Measurements from ENCODE around the gene GRID2. TPM values are rescaled to one million over a fixed set of nuclear protein-coding genes. Genes with fewer than 3 reads are reported as not detected.

Gene GRID2
- polyA plus RNA-seq, 3 donors from 2014 or later, result not detected

DNA sequence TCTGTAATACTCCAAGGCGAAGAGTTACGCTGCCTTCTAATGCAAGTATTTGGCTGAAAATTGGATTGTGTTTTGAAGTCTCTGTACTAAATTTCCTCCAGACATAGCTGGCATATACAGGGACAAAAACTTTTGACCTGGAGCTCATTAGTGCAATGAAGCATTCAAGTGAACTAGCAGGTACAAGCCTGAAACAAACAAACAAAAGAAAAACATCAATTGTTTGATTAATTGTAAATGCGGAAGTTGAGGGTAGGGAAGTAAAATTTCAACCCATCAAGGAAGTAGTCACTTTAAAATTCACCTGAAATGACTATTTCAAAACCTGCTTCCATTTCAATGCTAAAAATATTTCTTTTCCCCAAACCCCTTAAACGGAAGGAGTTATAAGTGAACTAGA, 1008.5 kb downstream of the GRID2 start:
- DNase-seq, result no peak
- Mint-ChIP-seq H3K4me1 (no peaks in the 10 kb centered on the region), H3K27me3 (ENCODE audit: low read depth in 3 of 3) (peaks cover 0 to 1% (median 0%) of the 10 kb centered on the region in 3 donors), H3K9me3 (peaks cover 4 to 31% (median 10%) of the 10 kb centered on the region in 6 donors), H3K4me3 (no peak overlapping the region), H3K36me3 (no peaks in the 10 kb centered on the region), H3K27ac (no peak overlapping the region)

DNA sequence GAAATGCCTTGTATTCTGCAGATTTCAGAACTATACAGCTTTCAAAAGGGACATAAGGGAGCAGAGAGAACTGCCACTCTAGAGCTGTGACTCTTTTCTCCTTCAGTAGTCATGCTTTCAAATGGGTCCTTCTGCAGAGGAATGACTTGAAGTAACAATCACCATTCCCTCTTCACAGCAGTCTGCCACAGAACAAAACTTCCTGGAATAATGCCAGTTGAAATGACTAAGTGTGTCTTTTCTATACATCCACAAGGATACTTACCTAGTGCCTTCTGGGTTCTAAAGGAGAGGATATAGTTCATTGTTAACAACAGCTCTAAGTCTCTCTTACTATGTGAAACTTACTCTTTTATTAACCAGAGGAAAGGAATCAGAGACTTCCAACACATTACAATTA, 1009.4 kb downstream of the GRID2 start:
- H3K4me3 Mint-ChIP-seq, result no peak overlapping the region

DNA sequence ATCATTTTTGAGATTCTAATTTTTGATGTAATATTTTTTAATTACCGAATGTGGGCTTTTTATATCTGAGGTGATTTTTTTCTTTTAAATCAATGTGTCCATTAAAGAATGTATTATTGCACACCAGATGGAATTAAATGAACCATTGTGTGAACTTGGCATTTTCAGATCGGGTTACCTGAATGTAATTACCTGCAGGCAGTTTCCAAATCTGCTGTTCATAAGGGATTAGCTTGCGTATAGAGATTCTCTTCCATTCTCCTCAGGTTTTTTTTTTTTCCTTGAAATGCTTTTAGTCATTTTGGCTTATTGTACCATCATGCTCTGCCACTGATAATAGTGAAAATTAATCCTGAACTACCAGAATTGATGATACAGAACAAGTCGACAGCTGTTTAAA, 1013.3 kb downstream of the GRID2 start:
- no peaks in the 10 kb centered on the region for H3K27me3 Mint-ChIP-seq (ENCODE audit: low read depth in 3 of 3)
- peaks cover 2 to 33% (median 7%) of the 10 kb centered on the region in 6 donors for H3K9me3 Mint-ChIP-seq
- no peaks in the 10 kb centered on the region for H3K4me1 Mint-ChIP-seq
- no peak for DNase-seq
- no peak overlapping the region for H3K4me3 Mint-ChIP-seq
- no peak overlapping the region for H3K27ac Mint-ChIP-seq
- H3K36me3 Mint-ChIP-seq, result no peaks in the 10 kb centered on the region

More for the DNA sequence above, 1009.4 kb downstream of the GRID2 start:
- no peaks in the 10 kb centered on the region for H3K4me1 Mint-ChIP-seq
- H3K27me3 Mint-ChIP-seq (ENCODE audit: low read depth in 3 of 3), result peaks cover 0 to 1% (median 0%) of the 10 kb centered on the region in 3 donors
- no peak overlapping the region for H3K27ac Mint-ChIP-seq
- no peaks in the 10 kb centered on the region for H3K36me3 Mint-ChIP-seq
- peaks cover 4 to 30% (median 9%) of the 10 kb centered on the region in 6 donors for H3K9me3 Mint-ChIP-seq
- no peak for DNase-seq

DNA sequence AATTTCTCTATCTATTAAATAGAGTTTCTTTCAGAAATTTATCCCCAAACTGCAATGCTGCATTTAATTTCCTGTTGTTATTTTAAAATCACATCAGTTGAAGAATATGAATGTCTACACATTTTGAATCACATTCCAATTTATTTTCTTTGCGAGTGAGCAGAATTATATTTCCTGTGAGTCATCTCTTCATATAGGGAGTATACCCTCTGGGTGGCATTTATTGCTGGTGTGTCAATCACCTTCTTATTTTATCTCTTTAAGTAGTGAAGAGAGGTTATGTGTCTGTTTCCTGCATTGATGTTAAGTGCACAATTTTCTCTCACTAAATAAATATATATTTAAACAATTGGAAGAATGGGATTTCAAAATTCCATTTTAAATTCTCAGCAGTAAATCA, 1013.8 kb downstream of the GRID2 start:
- Mint-ChIP-seq H3K27me3 (ENCODE audit: low read depth in 3 of 3) (no peaks in the 10 kb centered on the region), H3K4me1 (no peaks in the 10 kb centered on the region), H3K36me3 (no peaks in the 10 kb centered on the region), H3K9me3 (peaks cover 2 to 33% (median 7%) of the 10 kb centered on the region in 6 donors), H3K27ac (no peak overlapping the region), H3K4me3 (no peak overlapping the region)
- no peak for DNase-seq

DNA sequence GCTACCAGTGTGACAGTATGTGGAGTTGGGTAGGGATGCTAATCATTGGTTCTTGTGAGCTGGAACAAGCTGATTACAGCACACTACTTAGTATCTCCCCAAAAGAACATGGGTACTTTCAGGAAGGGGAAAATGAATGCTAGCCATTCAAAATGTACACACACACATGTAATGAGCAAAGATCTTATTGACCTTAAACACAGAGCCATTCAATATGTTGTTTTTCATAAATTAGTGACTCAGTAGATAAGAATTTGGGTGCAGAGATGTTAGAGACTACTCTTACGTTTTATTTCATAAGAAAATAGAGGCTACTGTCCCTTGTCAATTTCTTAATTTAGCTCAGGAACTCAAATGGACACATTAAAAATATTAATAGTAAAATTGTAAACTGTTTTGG, 1015.3 kb downstream of the GRID2 start:
- Mint-ChIP-seq H3K4me1 (no peaks in the 10 kb centered on the region), H3K4me3 (no peak overlapping the region), H3K27ac (no peak overlapping the region), H3K36me3 (no peaks in the 10 kb centered on the region), H3K27me3 (ENCODE audit: low read depth in 3 of 3) (no peaks in the 10 kb centered on the region), H3K9me3 (peaks cover 2 to 37% (median 16%) of the 10 kb centered on the region in 6 donors)
- DNase-seq, result no peak

DNA sequence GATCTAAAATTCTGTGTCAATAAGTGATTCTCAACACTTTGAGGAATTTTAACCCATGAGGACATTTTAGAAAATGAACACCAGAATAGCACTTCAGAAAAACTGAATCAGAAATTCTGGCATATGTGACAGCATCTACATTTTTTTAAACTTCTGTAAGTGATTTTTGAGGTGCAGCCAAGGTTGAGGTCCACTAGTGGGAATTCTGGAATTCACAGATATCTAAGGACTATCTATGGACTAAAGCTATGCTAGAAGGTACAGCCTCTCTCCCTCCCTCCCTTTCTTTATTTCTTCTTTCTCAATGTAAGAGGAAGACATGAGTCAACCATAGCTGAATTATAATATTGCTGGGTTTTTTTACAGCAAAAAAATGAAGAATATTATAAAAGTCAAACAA, 1016.6 kb downstream of the GRID2 start:
- H3K27me3 Mint-ChIP-seq (ENCODE audit: low read depth in 3 of 3), result peaks cover 0 to 4% (median 0%) of the 10 kb centered on the region in 3 donors
- H3K4me3 Mint-ChIP-seq, result no peak overlapping the region
- no peak for DNase-seq

DNA sequence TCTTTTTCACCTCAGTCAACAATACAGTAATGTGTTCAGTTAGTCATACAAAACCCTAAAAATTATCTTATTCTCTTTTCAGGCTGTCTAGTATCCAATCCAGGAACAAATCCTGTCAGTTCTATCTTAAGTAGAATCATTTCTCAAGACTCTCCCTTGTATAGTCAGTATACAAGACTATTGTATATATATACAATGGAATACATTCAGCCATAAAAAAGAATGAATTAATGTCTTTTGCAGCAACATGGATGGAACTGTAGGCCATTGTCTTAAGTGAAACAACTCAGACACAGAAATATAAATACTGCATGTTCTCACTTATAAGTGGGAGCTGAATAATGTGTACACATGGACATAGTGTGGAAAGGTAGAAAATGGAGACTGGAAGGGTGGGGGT, 1023.6 kb downstream of the GRID2 start:
- peaks cover 18 to 47% (median 29%) of the 10 kb centered on the region in 6 donors for H3K9me3 Mint-ChIP-seq

More for the DNA sequence above, 1016.6 kb downstream of the GRID2 start:
- H3K27ac Mint-ChIP-seq, result no peak overlapping the region
- H3K9me3 Mint-ChIP-seq, result peaks cover 3 to 39% (median 24%) of the 10 kb centered on the region in 6 donors
- H3K36me3 Mint-ChIP-seq, result no peaks in the 10 kb centered on the region
- H3K4me1 Mint-ChIP-seq, result no peaks in the 10 kb centered on the region

DNA sequence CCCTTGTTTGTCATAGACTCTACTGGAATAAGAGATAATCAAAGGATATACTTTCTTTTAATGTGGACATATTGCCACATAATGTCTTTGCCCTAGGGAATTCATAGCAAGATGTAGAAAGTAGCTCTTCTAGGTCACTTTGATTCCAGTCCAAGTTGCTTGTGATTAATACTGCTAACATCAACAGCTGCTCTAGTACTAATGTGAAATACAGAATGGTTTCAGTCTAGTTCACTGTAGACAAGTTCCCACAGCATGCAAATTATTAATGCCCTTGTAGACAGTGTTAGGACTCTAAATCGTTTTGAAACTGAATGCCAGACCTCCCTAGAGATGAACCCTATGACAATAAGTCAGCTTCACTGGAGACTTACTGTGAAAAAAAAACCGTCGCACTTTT, 1030.2 kb downstream of the GRID2 start:
- Mint-ChIP-seq H3K9me3 (peaks cover under 1 to 34% (median 15%) of the 10 kb centered on the region in 6 donors), H3K4me3 (no peak overlapping the region), H3K27me3 (ENCODE audit: low read depth in 3 of 3) (no peaks in the 10 kb centered on the region), H3K36me3 (no peaks in the 10 kb centered on the region), H3K27ac (no peak overlapping the region), H3K4me1 (no peaks in the 10 kb centered on the region)
- no peak for DNase-seq

More for the DNA sequence above, 1023.6 kb downstream of the GRID2 start:
- DNase-seq, result no peak
- Mint-ChIP-seq H3K27ac (no peak overlapping the region), H3K36me3 (no peaks in the 10 kb centered on the region), H3K4me1 (no peaks in the 10 kb centered on the region), H3K27me3 (ENCODE audit: low read depth in 3 of 3) (peaks cover 0 to 4% (median 1%) of the 10 kb centered on the region in 3 donors), H3K4me3 (no peak overlapping the region)

DNA sequence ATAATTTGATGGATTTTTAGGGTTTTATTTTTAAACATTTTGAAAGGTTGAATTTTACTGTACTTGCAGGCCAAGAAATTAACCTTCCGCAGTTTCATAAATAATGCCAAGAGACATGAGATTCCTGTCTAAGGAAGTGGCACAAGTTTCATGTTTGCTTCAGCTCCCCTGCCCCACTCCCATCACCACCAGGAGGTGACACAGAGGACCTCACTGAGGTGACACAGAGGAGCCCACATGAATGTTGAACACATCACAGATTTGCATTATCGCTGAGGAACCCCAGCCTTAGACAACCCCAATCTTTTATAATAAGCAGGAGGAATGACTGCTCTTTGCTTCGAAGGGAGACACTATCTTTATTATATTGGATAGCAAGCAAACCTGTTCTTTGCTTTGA, 1033.4 kb downstream of the GRID2 start:
- peaks cover 0 to 3% (median 0%) of the 10 kb centered on the region in 3 donors for H3K27me3 Mint-ChIP-seq (ENCODE audit: low read depth in 3 of 3)

DNA sequence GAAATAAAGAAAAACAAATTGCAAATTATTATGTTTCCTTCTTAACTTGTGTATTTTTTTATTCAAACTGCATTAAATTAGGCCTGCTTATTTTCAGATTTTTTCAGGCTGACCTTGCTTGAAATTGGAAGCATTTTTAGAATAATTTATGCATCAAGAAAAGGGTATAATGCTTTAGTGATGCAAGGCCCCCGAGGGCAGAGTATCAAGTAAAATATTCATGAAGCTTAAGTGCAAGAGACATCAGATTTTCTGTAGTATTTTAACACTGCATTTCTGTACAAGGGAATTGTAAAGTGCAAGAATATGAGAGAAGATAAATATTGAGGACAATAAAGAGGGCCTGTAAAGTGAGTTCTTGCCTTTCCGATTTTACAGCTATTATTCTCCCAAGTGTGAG, 1039.0 kb downstream of the GRID2 start:
- Mint-ChIP-seq H3K36me3 (no peaks in the 10 kb centered on the region), H3K27ac (no peak overlapping the region), H3K4me3 (no peak overlapping the region), H3K4me1 (no peaks in the 10 kb centered on the region), H3K27me3 (ENCODE audit: low read depth in 3 of 3) (peaks cover 0 to 3% (median 0%) of the 10 kb centered on the region in 3 donors), H3K9me3 (peaks cover 7 to 40% (median 10%) of the 10 kb centered on the region in 6 donors)
- no peak for DNase-seq

More for the DNA sequence above, 1033.4 kb downstream of the GRID2 start:
- H3K4me3 Mint-ChIP-seq, result no peak overlapping the region
- no peaks in the 10 kb centered on the region for H3K4me1 Mint-ChIP-seq
- H3K36me3 Mint-ChIP-seq, result no peaks in the 10 kb centered on the region
- no peak overlapping the region for H3K27ac Mint-ChIP-seq
- DNase-seq, result no peak
- H3K9me3 Mint-ChIP-seq, result peaks cover 5 to 43% (median 16%) of the 10 kb centered on the region in 6 donors

DNA sequence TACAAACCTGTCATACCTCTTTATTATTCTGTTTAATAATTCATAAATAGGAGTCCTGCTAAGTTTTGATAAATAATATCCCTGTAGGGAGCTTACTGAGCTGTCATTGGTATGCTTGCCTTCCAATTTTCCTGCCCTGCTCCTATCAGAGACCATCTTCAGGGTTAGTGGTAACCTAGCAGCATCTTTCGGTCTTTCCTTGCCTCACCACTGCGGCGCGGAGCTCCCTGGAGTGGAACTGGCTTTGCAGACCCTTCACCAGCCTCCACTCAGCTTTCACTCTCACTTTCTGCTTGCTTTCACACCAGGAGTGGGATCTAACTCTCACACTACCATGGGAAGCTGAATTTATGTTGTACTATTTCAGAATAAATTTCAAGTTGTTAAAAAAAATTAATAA, 1043.1 kb downstream of the GRID2 start:
- DNase-seq, result no peak
- no peak overlapping the region for H3K27ac Mint-ChIP-seq
- no peak overlapping the region for H3K4me3 Mint-ChIP-seq
- no peaks in the 10 kb centered on the region for H3K4me1 Mint-ChIP-seq
- H3K36me3 Mint-ChIP-seq, result no peaks in the 10 kb centered on the region
- H3K27me3 Mint-ChIP-seq (ENCODE audit: low read depth in 3 of 3), result peaks cover 0 to 2% (median 0%) of the 10 kb centered on the region in 3 donors
- H3K9me3 Mint-ChIP-seq, result peaks cover 4 to 37% (median 9%) of the 10 kb centered on the region in 6 donors

DNA sequence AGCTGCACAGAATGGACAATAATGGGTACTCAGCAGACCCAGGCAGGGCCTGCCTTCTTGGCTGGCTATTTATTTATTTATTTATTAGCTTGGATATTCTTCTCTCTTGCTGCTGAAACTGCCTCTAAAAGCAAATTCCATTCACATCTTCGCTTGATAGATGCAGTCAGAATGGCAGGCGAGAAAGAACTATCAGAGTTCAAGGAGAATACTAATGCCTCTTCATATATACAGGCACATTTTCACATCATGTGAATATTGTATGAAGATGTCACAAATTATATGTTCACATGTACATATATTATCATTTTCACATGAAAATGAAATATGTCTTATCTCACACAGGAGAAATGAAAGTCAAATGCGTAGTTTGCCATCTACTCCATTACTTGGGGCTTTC, 1045.1 kb downstream of the GRID2 start:
- H3K36me3 Mint-ChIP-seq, result no peaks in the 10 kb centered on the region
- DNase-seq, result no peak
- H3K4me3 Mint-ChIP-seq, result no peak overlapping the region

DNA sequence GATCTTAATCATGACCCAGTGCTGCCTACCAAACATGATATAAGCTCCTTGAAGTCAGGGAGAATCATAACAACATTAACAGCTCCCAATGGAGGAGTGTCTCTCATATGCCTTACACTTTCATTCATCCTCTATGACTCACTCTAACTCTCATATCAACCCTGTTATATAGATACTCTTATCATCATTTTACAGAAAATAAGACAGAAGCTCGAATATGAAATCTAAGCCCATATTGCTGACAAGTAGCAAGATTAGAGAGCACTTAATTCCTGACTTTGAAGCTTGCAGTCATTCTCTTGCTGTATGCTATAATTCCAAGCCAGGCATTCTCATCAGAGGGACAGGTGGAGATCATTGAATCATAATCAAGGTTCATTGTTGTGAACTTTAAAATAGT, 1048.1 kb downstream of the GRID2 start:
- H3K36me3 Mint-ChIP-seq, result no peaks in the 10 kb centered on the region
- peaks cover 0 to 2% (median 0%) of the 10 kb centered on the region in 3 donors for H3K27me3 Mint-ChIP-seq (ENCODE audit: low read depth in 3 of 3)
- no peak for DNase-seq
- H3K9me3 Mint-ChIP-seq, result peaks cover 7 to 49% (median 13%) of the 10 kb centered on the region in 6 donors
- no peak overlapping the region for H3K4me3 Mint-ChIP-seq
- no peak overlapping the region for H3K27ac Mint-ChIP-seq
- no peaks in the 10 kb centered on the region for H3K4me1 Mint-ChIP-seq

More for the DNA sequence above, 1045.1 kb downstream of the GRID2 start:
- peaks cover 0 to 2% (median 0%) of the 10 kb centered on the region in 3 donors for H3K27me3 Mint-ChIP-seq (ENCODE audit: low read depth in 3 of 3)
- peaks cover 3 to 36% (median 9%) of the 10 kb centered on the region in 6 donors for H3K9me3 Mint-ChIP-seq
- H3K4me1 Mint-ChIP-seq, result no peaks in the 10 kb centered on the region
- H3K27ac Mint-ChIP-seq, result no peak overlapping the region

DNA sequence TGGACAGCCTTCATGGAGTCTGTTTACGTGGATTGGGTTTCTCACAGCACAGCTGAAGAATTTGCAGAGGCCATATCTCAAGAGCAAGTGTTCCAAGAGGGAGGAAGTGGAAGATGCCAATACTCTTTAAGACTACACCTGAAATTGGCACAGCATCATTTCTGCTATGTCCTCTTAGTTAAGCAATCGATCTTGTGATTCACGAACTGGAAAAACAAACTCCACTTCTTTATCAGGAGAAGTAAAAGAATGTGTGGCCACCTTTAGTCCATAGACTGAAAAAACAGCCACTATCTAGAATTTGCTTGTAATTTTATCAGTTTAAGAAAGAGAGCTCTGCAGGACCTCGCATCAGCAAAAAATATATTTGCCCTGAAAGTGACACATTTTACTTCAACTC, 1051.6 kb downstream of the GRID2 start:
- DNase-seq, result no peak
- no peaks in the 10 kb centered on the region for H3K36me3 Mint-ChIP-seq
- no peak overlapping the region for H3K27ac Mint-ChIP-seq
- no peaks in the 10 kb centered on the region for H3K4me1 Mint-ChIP-seq
- peaks cover 0 to 2% (median 0%) of the 10 kb centered on the region in 3 donors for H3K27me3 Mint-ChIP-seq (ENCODE audit: low read depth in 3 of 3)
- H3K4me3 Mint-ChIP-seq, result no peak overlapping the region
- peaks cover 9 to 46% (median 15%) of the 10 kb centered on the region in 6 donors for H3K9me3 Mint-ChIP-seq

DNA sequence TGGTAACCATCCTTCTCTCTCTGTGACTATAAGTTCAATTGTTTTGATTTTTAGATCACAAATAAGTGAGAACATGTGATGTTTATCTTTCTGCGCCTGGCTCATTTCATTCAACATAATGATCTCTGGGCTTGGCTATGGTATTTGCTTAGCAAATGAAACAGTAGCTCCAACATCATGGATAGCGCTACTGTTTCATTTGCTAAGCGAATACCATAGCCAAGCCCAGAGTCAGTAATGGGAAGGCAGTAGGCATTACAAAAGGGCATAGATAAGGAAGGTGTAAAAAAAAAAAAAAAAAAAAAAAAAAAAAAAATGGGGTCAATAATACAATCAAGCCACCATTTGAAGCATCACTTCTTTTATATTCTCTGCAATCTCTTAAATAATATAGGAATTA, 1055.8 kb downstream of the GRID2 start:
- H3K4me3 Mint-ChIP-seq, result no peak overlapping the region
- DNase-seq, result no peak
- peaks cover 6 to 36% (median 16%) of the 10 kb centered on the region in 6 donors for H3K9me3 Mint-ChIP-seq
- H3K27ac Mint-ChIP-seq, result no peak overlapping the region
- H3K4me1 Mint-ChIP-seq, result no peaks in the 10 kb centered on the region
- no peaks in the 10 kb centered on the region for H3K27me3 Mint-ChIP-seq (ENCODE audit: low read depth in 3 of 3)
- no peaks in the 10 kb centered on the region for H3K36me3 Mint-ChIP-seq
